ENCODE results near the gene TNIP1. TPM values are rescaled to one million over a fixed set of nuclear protein-coding genes. Genes with fewer than 3 reads are reported as not detected.

Gene TNIP1
- total RNA-seq, 1 donor: 85.8 TPM

GRCh38 chr5:151096001-151096373 is 15.2 kb upstream of the TNIP1 start:
- no peaks in the 10 kb centered on the region for H3K27me3 ChIP-seq (ENCODE audit: insufficient read depth, low read length)
- peaks cover 6% of the 10 kb centered on the region for H3K36me3 ChIP-seq (ENCODE audit: insufficient read depth, low read length)
- peaks cover 43% of the 10 kb centered on the region for H3K4me1 ChIP-seq (ENCODE audit: insufficient read depth, low read length)
- no peak overlapping the region for H3K27ac ChIP-seq (ENCODE audit: low read depth, low read length)
- DNase-seq (ENCODE audit: insufficient read length, low spot score, missing footprints): no peak
- H2AFZ ChIP-seq (ENCODE audit: low read length): no peak overlapping the region
- no peaks in the 10 kb centered on the region for H3K79me2 ChIP-seq (ENCODE audit: insufficient read depth, low read length)
- no peaks in the 10 kb centered on the region for H3K9me3 ChIP-seq (ENCODE audit: low read depth, low read length)
- no peak overlapping the region for H3K4me2 ChIP-seq (ENCODE audit: insufficient read depth, low read length)
- no peak overlapping the region for H3K4me3 ChIP-seq (ENCODE audit: insufficient read depth, low read length)
- no peak for TF ChIP-seq CTCF (IDR thresholded peaks at IDR 0.05; ENCODE audit: extremely low read depth, low read depth, low read length)
- no peaks in the 10 kb centered on the region for H4K20me1 ChIP-seq (ENCODE audit: insufficient read depth, low read length)

DNA sequence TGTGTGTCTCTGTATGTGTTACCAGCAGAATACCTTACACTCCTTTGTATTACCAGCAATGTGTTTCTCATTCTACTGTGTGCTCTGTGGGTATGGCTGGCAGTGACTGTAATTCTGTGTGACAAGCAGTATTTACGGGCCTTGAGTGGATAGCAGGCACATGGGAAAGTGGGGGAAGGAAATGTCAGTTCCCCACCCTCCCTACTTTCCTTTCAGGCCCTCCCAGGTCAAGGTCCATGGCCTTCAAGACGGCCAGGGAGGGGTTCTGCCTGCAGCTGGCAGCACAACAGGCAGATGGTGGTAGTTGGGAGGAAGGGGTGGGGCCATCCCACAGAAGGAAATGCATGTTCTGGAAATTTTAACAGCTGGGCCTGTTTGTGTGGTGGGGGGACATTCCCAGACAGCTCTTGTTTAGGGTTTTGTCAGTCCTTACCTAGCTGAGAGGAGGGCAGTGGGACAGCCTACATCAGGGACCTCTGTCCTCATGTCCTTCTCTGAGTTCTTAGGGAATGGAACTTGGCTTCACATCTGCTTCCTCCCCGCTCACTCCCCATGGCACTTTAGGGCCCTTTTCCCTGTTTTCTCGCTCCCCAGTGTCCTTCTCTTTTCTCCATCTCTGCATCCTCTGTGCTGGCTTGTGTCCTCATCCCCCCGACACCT is 14.6 kb upstream of the TNIP1 start:
- H2AFZ ChIP-seq (ENCODE audit: low read length): no peak overlapping the region
- H3K27ac ChIP-seq (ENCODE audit: low read depth, low read length): peak overlapping the region; percentile 87
- H3K27me3 ChIP-seq (ENCODE audit: insufficient read depth, low read length): no peaks in the 10 kb centered on the region
- peaks cover 43% of the 10 kb centered on the region for H3K4me1 ChIP-seq (ENCODE audit: insufficient read depth, low read length)
- TF ChIP-seq CTCF (IDR thresholded peaks at IDR 0.05; ENCODE audit: extremely low read depth, low read depth, low read length): no peak
- no peaks in the 10 kb centered on the region for H4K20me1 ChIP-seq (ENCODE audit: insufficient read depth, low read length)
- no peaks in the 10 kb centered on the region for H3K79me2 ChIP-seq (ENCODE audit: insufficient read depth, low read length)
- peaks cover 3% of the 10 kb centered on the region for H3K36me3 ChIP-seq (ENCODE audit: insufficient read depth, low read length)
- peak overlapping the region; percentile 79 for H3K4me2 ChIP-seq (ENCODE audit: insufficient read depth, low read length)
- no peak overlapping the region for H3K4me3 ChIP-seq (ENCODE audit: insufficient read depth, low read length)
- DNase-seq (ENCODE audit: insufficient read length, low spot score, missing footprints): no peak
- H3K9me3 ChIP-seq (ENCODE audit: low read depth, low read length): no peaks in the 10 kb centered on the region

GRCh38 chr5:151094852-151095245 is 14.0 kb upstream of the TNIP1 start:
- peaks cover 43% of the 10 kb centered on the region for H3K4me1 ChIP-seq (ENCODE audit: insufficient read depth, low read length)
- no peaks in the 10 kb centered on the region for H4K20me1 ChIP-seq (ENCODE audit: insufficient read depth, low read length)
- H3K9me3 ChIP-seq (ENCODE audit: low read depth, low read length): no peaks in the 10 kb centered on the region
- H3K79me2 ChIP-seq (ENCODE audit: insufficient read depth, low read length): no peaks in the 10 kb centered on the region
- no peaks in the 10 kb centered on the region for H3K36me3 ChIP-seq (ENCODE audit: insufficient read depth, low read length)
- no peaks in the 10 kb centered on the region for H3K27me3 ChIP-seq (ENCODE audit: insufficient read depth, low read length)
- DNase-seq (ENCODE audit: insufficient read length, low spot score, missing footprints): no peak
- peak overlapping the region; percentile 87 for H3K27ac ChIP-seq (ENCODE audit: low read depth, low read length)
- TF ChIP-seq CTCF (IDR thresholded peaks at IDR 0.05; ENCODE audit: extremely low read depth, low read depth, low read length): no peak
- no peak overlapping the region for H2AFZ ChIP-seq (ENCODE audit: low read length)
- peak overlapping the region; percentile 79 for H3K4me2 ChIP-seq (ENCODE audit: insufficient read depth, low read length)
- H3K4me3 ChIP-seq (ENCODE audit: insufficient read depth, low read length): no peak overlapping the region

- Histone ChIP-seq H3K4me2 (ENCODE audit: insufficient read depth, low read length) (peak overlapping the region; percentile 79), H4K20me1 (ENCODE audit: insufficient read depth, low read length) (no peaks in the 10 kb centered on the region), H3K27me3 (ENCODE audit: insufficient read depth, low read length) (no peaks in the 10 kb centered on the region), H3K27ac (ENCODE audit: low read depth, low read length) (peak overlapping the region; percentile 87), H3K4me3 (ENCODE audit: insufficient read depth, low read length) (peak overlapping the region; percentile 10), H2AFZ (ENCODE audit: low read length) (no peak overlapping the region), H3K36me3 (ENCODE audit: insufficient read depth, low read length) (no peaks in the 10 kb centered on the region), H3K4me1 (ENCODE audit: insufficient read depth, low read length) (peaks cover 43% of the 10 kb centered on the region), H3K79me2 (ENCODE audit: insufficient read depth, low read length) (no peaks in the 10 kb centered on the region), H3K9me3 (ENCODE audit: low read depth, low read length) (no peaks in the 10 kb centered on the region)
- DNase-seq (ENCODE audit: insufficient read length, low spot score, missing footprints): no peak
- TF ChIP-seq CTCF (IDR thresholded peaks at IDR 0.05; ENCODE audit: extremely low read depth, low read depth, low read length): no peak
These were observed 13.4 kb upstream of the TNIP1 start for GRCh38 chr5:151094030-151094851.
